ENCODE data around the gene ZNF468.
"Not testable (repeated sequence)": the region's sequence is repeated elsewhere in the genome, so short reads cannot be mapped to it uniquely, and the experiment has no call there.

Gene ZNF468

GRCh38 chr19:52880895-52881389, 23.5 kb upstream of the ZNF468 start:
- DNase-seq: no peak
- Histone ChIP-seq H3K27ac (ENCODE audit: low read length) (no peak overlapping the region), H4K20me1 (ENCODE audit: insufficient read depth, low read length) (no peaks in the 10 kb centered on the region), H3K36me3 (replicated peaks; ENCODE audit: insufficient read depth, low read length) (no peaks in the 10 kb centered on the region), H3K4me3 (ENCODE audit: low read length) (no peak overlapping the region), H3K27me3 (replicated peaks; ENCODE audit: insufficient read depth, low read length) (no peaks in the 10 kb centered on the region), H3F3A (ENCODE audit: insufficient read depth, low read length) (no peaks in the 10 kb centered on the region), H3K9me2 (replicated peaks; ENCODE audit: insufficient read depth, low read length) (no peaks in the 10 kb centered on the region), H3K4me1 (ENCODE audit: low read length) (no peaks in the 10 kb centered on the region), H3K4me2 (ENCODE audit: low read depth, low read length) (no peak overlapping the region), H3K9me3 (replicated peaks; ENCODE audit: insufficient read depth, low read length) (no peaks in the 10 kb centered on the region), H2AFZ (ENCODE audit: low read length) (no peak overlapping the region), H3K9ac (ENCODE audit: low read length) (no peak overlapping the region), H3K79me2 (ENCODE audit: low read length) (no peaks in the 10 kb centered on the region)
- TF ChIP-seq, protein P1, sequence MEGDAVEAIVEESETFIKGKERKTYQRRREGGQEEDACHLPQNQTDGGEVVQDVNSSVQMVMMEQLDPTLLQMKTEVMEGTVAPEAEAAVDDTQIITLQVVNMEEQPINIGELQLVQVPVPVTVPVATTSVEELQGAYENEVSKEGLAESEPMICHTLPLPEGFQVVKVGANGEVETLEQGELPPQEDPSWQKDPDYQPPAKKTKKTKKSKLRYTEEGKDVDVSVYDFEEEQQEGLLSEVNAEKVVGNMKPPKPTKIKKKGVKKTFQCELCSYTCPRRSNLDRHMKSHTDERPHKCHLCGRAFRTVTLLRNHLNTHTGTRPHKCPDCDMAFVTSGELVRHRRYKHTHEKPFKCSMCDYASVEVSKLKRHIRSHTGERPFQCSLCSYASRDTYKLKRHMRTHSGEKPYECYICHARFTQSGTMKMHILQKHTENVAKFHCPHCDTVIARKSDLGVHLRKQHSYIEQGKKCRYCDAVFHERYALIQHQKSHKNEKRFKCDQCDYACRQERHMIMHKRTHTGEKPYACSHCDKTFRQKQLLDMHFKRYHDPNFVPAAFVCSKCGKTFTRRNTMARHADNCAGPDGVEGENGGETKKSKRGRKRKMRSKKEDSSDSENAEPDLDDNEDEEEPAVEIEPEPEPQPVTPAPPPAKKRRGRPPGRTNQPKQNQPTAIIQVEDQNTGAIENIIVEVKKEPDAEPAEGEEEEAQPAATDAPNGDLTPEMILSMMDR (IDR thresholded peaks at IDR 0.05; ENCODE audit: low read length): no peak
- TF ChIP-seq EZH2 (optimal IDR thresholded peaks at IDR 0.05; ENCODE audit: low read depth, low read length): no peak

DNA sequence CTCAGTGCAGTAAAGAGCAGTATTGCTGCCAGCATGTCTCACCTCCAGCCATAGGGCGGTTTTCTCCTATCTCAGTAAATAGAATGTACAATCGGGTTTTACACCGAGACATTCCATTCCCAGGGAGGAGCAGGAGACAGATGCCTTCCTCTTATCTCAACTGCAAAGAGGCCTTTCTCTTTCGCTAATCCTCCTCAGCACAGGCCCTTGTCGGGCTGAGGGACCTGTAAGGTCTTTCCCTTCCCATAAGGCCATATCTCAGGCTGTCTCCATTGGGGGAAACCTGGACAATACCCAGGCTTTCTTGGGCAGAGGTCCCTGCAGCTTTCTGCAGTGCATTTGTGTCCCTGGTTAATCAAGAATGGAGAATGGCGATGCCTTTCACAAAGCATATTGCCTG, 15.6 kb upstream of the ZNF468 start:
- H3K4me2 ChIP-seq (ENCODE audit: low read depth, low read length); H3K4me3 ChIP-seq (ENCODE audit: low read length); H3K79me2 ChIP-seq (ENCODE audit: low read length); H3K27ac ChIP-seq (ENCODE audit: low read length); H2AFZ ChIP-seq (ENCODE audit: low read length); H3K4me1 ChIP-seq (ENCODE audit: low read length); H4K20me1 ChIP-seq (ENCODE audit: insufficient read depth, low read length); DNase-seq; H3K9me3 ChIP-seq (replicated peaks; ENCODE audit: insufficient read depth, low read length); H3F3A ChIP-seq (ENCODE audit: insufficient read depth, low read length); H3K9ac ChIP-seq (ENCODE audit: low read length); H3K9me2 ChIP-seq (replicated peaks; ENCODE audit: insufficient read depth, low read length); H3K36me3 ChIP-seq (replicated peaks; ENCODE audit: insufficient read depth, low read length); H3K27me3 ChIP-seq (replicated peaks; ENCODE audit: insufficient read depth, low read length): not testable (repeated sequence)

DNA sequence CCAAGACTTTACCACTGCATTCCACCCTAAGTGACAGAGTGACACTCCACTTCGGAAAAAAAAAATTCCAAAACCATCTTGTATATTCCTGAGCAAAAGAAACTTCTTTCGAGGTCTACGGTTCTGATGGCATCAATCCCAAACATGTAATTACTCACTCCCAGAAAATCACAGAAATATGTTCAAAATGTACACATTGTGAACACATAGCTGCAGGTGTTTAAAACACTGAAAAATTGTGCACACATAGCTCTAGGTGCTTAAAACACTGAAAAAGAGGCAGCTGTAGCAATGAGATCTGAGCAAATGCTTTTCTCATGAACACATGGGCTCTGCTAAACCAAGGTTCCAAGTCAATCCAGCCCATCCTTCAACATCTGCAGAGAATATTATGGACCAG, 14.0 kb upstream of the ZNF468 start:
- H3K79me2 ChIP-seq (ENCODE audit: low read length): no peaks in the 10 kb centered on the region
- no peak overlapping the region for H2AFZ ChIP-seq (ENCODE audit: low read length)
- H3K9ac ChIP-seq (ENCODE audit: low read length): no peak overlapping the region
- TF ChIP-seq, protein P1 (IDR thresholded peaks at IDR 0.05; ENCODE audit: low read length): no peak
- H3K9me2 ChIP-seq (replicated peaks; ENCODE audit: insufficient read depth, low read length): no peaks in the 10 kb centered on the region
- no peaks in the 10 kb centered on the region for H3K36me3 ChIP-seq (replicated peaks; ENCODE audit: insufficient read depth, low read length)
- no peak for DNase-seq
- no peaks in the 10 kb centered on the region for H3K4me1 ChIP-seq (ENCODE audit: low read length)
- H4K20me1 ChIP-seq (ENCODE audit: insufficient read depth, low read length): no peaks in the 10 kb centered on the region
- no peaks in the 10 kb centered on the region for H3K9me3 ChIP-seq (replicated peaks; ENCODE audit: insufficient read depth, low read length)
- H3K4me2 ChIP-seq (ENCODE audit: low read depth, low read length): no peak overlapping the region
- H3K27ac ChIP-seq (ENCODE audit: low read length): no peak overlapping the region
- H3F3A ChIP-seq (ENCODE audit: insufficient read depth, low read length): no peaks in the 10 kb centered on the region
- no peak overlapping the region for H3K4me3 ChIP-seq (ENCODE audit: low read length)
- no peaks in the 10 kb centered on the region for H3K27me3 ChIP-seq (replicated peaks; ENCODE audit: insufficient read depth, low read length)

DNA sequence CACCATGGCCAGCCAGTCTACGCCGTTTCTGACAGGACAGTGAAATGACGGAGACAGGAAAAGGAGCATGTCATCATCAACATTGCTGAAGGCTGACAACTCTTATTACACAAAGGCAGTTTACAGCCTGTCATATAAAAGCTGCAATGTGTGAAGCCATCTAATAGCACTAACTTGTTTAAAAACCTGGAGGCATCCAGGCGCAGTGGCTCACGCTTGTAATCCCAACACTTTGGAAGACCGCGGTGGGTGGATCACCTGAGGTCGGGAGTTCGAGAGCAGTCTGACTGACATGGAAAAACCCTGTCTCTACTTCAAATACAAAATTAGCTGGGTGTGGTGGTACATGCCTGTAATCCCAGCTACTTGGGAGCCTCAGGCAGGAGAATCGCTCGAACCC, 10.6 kb upstream of the ZNF468 start:
- not testable (repeated sequence) for H3K9me3 ChIP-seq (replicated peaks; ENCODE audit: insufficient read depth, low read length); H3K27ac ChIP-seq (ENCODE audit: low read length); H4K20me1 ChIP-seq (ENCODE audit: insufficient read depth, low read length); H3K9ac ChIP-seq (ENCODE audit: low read length); H3K4me3 ChIP-seq (ENCODE audit: low read length); H3K4me2 ChIP-seq (ENCODE audit: low read depth, low read length); H3F3A ChIP-seq (ENCODE audit: insufficient read depth, low read length); H3K9me2 ChIP-seq (replicated peaks; ENCODE audit: insufficient read depth, low read length); DNase-seq; H3K36me3 ChIP-seq (replicated peaks; ENCODE audit: insufficient read depth, low read length); H3K4me1 ChIP-seq (ENCODE audit: low read length); H3K79me2 ChIP-seq (ENCODE audit: low read length); H3K27me3 ChIP-seq (replicated peaks; ENCODE audit: insufficient read depth, low read length); H2AFZ ChIP-seq (ENCODE audit: low read length)

DNA sequence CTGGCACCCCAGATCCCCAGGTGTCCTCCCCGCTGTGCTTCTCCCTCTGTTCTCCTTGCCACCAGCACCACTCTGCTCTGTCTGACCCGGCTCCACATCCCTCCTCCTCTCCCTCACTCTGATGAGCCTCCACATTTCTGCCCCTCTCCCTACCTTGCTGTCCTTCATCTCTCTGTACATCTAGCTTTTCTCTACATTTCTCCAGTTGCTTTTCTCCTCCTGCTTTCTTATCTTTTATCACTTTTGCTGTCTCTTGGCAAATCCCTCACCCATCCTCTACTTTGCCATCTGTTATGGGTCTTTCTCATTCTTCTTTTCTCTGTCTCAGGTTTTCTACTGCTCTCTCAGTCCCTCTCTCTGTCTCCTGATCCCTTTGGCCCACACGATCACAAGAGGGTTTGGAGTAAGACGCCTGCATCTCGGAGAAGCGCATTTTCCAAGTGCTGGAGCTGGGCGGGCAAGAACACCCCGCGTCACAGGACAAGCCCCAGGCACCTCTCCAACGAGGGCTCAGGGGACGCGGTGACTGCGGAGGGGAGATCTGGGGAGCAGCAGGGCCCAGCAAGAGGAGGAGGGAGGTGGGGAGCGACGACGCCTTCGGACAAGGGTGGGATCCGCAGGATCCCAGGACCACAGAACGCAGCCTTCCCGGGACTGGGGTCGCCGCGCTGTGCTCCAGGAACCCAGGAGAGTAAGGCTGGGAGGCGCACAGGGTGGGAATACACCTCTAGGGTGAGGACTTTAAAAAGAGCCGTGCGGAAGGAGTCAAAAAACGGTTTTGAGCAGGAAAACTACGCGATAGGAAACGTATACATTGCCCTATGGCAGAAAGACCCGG, 660 bp downstream of the ZNF468 start:
- not testable (repeated sequence) for H3K9me2 ChIP-seq (replicated peaks; ENCODE audit: insufficient read depth, low read length); H4K20me1 ChIP-seq (ENCODE audit: insufficient read depth, low read length); H3K4me1 ChIP-seq (ENCODE audit: low read length); H3K27ac ChIP-seq (ENCODE audit: low read length); H3K27me3 ChIP-seq (replicated peaks; ENCODE audit: insufficient read depth, low read length); H3K36me3 ChIP-seq (replicated peaks; ENCODE audit: insufficient read depth, low read length); H3K79me2 ChIP-seq (ENCODE audit: low read length); H3K9me3 ChIP-seq (replicated peaks; ENCODE audit: insufficient read depth, low read length); H3F3A ChIP-seq (ENCODE audit: insufficient read depth, low read length); DNase-seq
- peak overlapping the region; percentile 45; the same call in 1 of the 2 replicates for H3K9ac ChIP-seq (ENCODE audit: low read length)
- H2AFZ ChIP-seq (ENCODE audit: low read length): peak overlapping the region; percentile 32
- peak overlapping the region; percentile 64 for H3K4me3 ChIP-seq (ENCODE audit: low read length)
- peak overlapping the region; percentile 49; the same call in 1 of the 2 replicates for H3K4me2 ChIP-seq (ENCODE audit: low read depth, low read length)

GRCh38 chr19:52847352-52847751, 10.1 kb downstream of the ZNF468 start:
- DNase-seq; H3K9me3 ChIP-seq (replicated peaks; ENCODE audit: insufficient read depth, low read length); H3K4me1 ChIP-seq (ENCODE audit: low read length); H2AFZ ChIP-seq (ENCODE audit: low read length); H3K9ac ChIP-seq (ENCODE audit: low read length); H3K4me3 ChIP-seq (ENCODE audit: low read length); H3K27me3 ChIP-seq (replicated peaks; ENCODE audit: insufficient read depth, low read length); H3K79me2 ChIP-seq (ENCODE audit: low read length); H3F3A ChIP-seq (ENCODE audit: insufficient read depth, low read length); H3K4me2 ChIP-seq (ENCODE audit: low read depth, low read length); H3K27ac ChIP-seq (ENCODE audit: low read length); H3K9me2 ChIP-seq (replicated peaks; ENCODE audit: insufficient read depth, low read length); H4K20me1 ChIP-seq (ENCODE audit: insufficient read depth, low read length): not testable (repeated sequence)
- peaks cover 16% of the 10 kb centered on the region; the same call in 1 of the 2 replicates for H3K36me3 ChIP-seq (replicated peaks; ENCODE audit: insufficient read depth, low read length)

All from MM.1S (cell line).